Measurements from ENCODE around the gene IL5.
A peak's percentile ranks its signal among the peaks of the same experiment; 100 is the strongest.
"Not testable (repeated sequence)": the region's sequence is repeated elsewhere in the genome, so short reads cannot be mapped to it uniquely, and the experiment has no call there.

The IL5 gene

DNA sequence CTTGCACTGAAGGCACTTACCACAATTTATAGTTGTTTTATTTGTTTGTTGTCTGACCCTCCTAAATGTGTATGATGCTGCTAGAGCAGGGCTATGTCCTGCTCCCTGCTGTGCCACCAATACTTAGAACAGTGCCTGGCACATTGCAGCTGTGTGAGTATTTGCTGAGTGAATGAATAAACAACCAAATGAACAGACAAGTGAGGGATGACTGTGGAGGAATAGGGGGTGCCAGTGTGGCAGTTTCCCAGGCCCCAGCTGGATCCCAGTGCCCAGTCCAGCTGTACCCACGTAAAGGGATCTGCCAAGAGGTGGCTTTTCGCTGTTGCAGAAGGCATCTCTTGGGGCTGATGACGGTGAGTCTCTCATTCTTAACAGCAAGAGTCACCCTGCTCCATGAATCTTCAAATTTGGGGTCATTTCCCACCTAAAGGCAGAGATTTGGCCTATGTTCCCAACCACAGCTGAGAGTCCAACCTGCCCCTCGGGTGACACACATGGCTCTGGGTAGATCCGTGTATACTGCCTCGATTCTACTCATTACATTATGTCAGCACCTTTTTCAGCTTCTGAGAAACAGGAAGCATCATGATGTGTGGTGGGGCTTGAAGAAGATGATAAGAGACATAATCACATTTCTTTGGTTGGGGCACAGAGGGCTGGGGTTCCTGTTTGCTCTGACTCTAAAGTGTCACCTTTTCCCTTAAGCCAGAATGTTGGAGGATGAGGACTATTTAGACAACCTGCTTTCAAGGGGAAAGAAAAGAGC, 14.3 kb downstream of the IL5 start:
- DNase-seq, result no peak

GRCh38 chr5:132528021-132528420, 15.3 kb downstream of the IL5 start:
- DNase-seq, result no peak

DNA sequence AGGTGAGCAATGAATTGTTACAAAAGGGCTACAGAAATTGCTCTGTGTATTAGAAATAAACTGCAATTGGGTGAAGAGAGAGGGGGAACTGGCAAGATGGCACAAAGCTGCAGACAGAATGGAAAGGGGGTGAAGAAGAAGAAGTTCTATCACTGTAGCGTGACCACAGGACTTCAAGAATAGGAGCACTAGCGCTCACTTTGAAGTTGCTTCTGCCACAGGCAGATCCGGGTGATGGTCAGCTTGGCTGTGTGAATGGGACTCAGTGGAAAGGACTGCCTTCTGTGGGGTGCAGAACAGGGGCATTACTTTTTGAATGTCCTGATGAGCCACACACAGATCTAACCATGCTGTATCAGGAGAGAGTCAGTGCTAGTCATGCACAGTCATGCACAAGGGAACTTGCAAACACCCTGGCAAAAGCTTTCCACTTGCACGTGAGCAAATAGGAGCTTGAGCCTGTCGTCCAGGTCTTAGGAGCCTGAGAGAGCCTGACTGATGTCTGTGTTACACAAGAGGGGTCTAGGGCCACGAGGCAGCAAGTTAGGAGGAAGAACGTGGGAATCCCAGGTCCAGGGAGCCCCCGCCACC, 16.3 kb downstream of the IL5 start:
- DNase-seq, result no peak

GRCh38 chr5:132526290-132526973, 16.9 kb downstream of the IL5 start:
- peak; percentile 1 to 63 for DNase-seq

DNA sequence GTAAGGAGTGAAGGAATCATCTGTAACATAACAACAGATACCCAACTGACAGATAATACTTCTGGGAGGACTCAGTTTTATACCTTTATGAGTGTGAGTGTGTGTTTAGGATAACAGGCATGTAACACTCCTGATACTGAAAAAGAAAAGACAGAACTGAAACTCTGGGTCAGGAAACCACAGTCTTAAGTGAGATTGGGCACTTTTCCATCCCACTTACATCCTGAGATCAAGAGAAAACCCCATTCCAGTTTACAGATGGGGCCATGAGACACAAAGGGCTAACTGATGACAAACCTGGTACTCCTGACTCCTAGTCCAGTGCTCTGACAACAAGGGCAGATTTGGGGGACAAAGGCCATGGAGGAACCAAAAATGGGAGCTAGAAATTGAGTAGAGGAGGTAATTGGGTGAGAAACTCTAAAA, 18.0 kb downstream of the IL5 start:
- no peak for DNase-seq

DNA sequence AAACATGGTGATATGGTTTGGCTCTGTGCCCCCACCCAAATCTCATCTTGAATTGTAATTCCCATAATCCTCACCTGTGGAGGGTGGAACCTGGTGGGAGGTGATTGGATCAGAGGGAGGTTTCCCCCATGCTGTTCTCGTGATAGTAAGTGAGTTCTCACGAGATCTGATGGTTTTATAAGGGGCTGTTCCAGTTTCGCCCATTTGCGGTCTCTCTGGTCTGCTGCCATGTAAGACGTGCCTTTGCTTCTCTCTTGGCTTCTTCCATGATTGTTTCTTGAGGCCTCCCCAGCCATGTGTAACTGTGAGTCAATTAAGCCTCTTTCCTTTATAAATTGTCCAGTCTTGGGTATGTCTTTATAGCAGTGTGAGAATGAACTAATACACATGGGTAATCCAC, 18.4 kb downstream of the IL5 start:
- DNase-seq, result not testable (repeated sequence)

DNA sequence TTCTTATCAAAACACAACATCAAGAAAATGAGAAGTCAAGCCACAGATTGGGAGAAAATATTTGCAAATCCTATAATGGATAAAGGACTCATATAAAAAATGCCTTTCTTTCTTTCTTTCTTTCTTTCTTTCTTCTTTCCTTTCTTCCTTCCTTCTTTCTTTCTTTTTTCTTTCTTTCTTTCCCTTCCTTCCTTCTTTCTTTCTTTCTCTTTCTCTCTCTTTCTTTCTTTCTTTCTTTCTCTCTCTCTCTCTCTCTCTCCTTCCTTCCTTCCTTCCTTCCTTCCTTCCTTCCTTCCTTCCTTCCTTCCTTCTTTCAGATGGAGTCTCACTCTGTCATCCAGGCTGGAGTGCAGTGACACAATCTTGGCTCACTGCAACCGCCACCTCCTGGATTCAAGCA, 21.3 kb downstream of the IL5 start:
- DNase-seq, result not testable (repeated sequence)

DNA sequence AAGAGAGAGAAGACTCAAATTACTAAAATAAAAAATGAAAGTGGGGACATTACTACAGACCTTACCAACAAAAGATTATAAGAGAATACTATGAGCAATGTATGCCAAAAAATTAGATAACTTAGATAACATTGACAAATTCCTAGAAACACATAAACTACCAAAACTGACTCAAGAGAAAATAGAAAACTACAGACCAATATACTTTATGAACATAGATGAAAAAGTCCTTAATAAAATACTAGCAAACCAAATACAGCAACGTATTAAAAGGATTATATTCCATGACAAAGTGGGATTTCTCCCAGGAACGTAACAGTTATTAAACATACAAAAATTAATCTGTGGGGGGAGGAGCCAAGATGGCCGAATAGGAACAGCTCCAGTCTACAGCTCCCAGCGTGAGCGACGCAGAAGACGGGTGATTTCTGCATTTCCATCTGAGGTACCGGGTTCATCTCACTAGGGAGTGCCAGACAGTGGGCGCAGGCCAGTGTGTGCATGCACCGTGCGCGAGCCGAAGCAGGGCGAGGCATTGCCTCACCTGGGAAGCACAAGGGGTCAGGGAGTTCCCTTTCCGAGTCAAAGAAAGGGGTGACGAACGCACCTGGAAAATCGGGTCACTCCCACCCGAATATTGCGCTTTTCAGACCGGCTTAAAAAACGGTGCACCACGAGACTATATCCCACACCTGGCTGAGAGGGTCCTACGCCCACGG, 29.5 kb downstream of the IL5 start:
- not testable (repeated sequence) for DNase-seq

GRCh38 chr5:132510076-132510475, 33.2 kb downstream of the IL5 start:
- DNase-seq, result no peak

- peak in 1 of 2 experiments; percentile 30 for DNase-seq
Measured at GRCh38 chr5:132506094-132506692, 37.1 kb downstream of the IL5 start.

- DNase-seq, result no peak
Measured at GRCh38 chr5:132505641-132506040, 37.7 kb downstream of the IL5 start.

DNA sequence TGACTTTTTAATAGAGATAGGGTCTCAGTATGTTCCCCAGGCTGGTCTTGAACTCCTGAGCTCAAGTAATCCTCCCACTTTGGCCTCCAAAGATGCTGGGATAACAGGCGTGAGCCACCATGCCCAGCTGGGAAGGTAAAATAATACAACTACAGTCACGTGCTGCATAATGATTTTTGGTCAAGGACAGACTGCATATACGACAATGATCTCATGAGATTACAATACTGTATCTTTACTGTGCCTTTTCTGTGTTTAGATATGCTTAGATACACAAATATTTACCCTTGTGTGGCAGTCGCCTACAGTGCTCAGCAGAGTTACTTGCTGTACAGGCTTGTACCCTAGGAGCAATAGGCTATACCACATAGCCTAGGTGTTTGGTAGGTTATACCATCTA, 38.6 kb downstream of the IL5 start:
- DNase-seq, result no peak

DNA sequence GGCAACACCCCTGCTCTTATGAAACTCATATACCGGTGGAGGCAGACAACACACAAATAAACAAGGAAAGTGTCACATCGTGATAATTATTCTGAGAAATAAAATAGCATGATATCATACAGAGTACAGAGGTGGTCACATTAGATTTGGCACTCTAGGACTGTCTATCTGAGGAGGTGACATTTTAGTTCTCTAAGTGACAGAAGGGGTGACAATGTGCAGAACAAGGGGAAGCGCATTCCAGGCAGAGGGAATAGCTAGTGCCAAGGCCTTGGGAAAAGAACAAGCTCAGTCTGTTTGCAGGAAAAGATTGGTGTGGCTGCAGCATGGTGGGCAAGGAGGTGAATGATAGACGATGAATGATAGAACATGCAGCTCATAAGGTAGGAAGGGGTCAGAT, 40.1 kb downstream of the IL5 start:
- no peak for DNase-seq

GRCh38 chr5:132501961-132502931, 41.1 kb downstream of the IL5 start:
- no peak for DNase-seq

- no peak for DNase-seq
Measured at GRCh38 chr5:132501629-132501956, 41.7 kb downstream of the IL5 start.

GRCh38 chr5:132500931-132501628, 42.2 kb downstream of the IL5 start:
- peak; percentile 7 to 67 for DNase-seq

DNA sequence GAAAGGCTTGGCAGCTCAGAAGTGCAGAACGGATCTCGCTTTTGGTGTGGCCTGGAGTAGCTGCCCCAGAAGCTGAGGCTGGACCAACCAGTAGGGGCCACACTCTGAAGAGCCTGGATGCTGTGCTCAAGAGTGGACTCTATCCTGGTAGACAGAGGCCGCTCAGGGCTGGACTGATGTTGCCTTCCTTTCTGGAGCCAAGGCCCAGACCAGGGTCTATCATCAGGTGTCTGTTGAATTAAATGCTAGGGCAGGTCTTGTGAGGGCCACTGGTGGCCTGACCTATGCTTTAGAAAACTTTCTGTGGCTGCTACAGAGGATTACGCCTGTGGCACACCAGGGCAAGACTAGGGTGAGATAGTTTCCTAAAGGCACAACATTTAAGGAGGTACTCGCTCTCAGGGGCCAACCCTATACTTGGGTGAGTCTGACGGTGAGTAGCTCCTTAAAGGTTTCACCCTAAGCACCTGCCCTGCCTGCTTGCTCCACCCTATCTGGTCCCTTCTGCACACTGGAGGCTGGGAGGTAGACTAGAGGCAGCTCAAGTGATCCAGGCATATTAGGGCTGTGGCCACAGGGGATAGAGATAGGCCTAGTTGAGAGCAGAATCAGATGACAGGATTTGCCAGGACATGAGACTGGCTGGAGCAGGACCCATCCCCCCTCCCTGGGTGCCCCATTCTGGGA, 42.9 kb downstream of the IL5 start:
- DNase-seq, result no peak

DNA sequence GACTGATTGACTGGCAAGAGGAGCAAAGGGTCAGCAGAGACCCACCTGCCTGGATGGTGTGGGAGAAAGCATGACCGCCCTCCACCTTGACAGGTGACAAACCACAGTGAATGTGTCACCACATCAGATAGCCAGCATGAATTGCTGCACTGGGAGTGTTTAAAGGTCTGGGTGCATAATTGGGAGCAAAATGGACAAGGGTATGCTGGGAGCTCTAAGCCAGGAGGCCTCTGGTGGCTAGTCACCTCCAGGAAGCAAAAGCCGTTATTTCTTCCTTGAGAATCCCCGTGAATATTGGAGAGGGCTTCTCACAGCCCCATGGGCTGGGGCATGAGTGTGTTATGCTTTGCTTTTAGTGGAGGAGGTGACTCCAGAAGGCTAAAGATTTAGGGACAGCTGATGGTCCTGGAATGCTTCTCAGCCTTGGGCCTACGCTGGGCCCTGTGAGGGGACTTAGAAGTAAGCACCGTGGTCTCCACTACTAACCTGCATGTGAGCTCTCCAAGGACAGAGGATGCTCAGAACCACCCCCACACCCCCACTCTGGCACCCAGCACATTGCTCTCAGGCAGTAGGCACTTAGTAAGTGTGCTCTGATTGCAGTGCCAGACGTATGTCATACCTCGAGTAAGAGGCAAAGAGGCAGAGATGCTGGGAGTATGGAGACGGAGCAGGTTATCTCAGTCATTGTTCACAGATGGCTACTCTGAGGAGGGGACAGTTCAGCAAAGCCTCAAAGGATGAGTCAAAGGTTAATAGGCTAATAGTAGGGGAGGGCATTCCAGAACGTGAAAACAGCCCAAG, 43.7 kb downstream of the IL5 start:
- DNase-seq, result no peak

GRCh38 chr5:132498686-132499271, 44.5 kb downstream of the IL5 start:
- DNase-seq, result no peak

Data from NCI-H526 (cell line).